HEK293 (cell line): ENCODE measurements around the gene ZNF786.

Experiments
- CTCF ChIA-PET: fragments of 350-600 bp; formaldehyde crosslinking; extraction: SDS; loops from one replicate; lab custom pipeline; 2021; ENCODE audit warnings: antibody characterized with exemption; lab: Yijun Ruan, JAX
- POLR2A ChIA-PET: fragments of 300-600 bp; formaldehyde crosslinking; extraction: SDS; loops from one replicate; lab custom pipeline; 2020; ENCODE audit warnings: antibody characterized with exemption, inconsistent platforms; lab: Yijun Ruan, JAX
- H3K27ac ChIP-seq: fragments of 200-500 bp; sonication (Bioruptor generic); 2 replicates; pipeline ENCODE4 v1.5.1; 2014; ENCODE audit warnings: low read depth, low read length, control low read depth, inconsistent platforms; ENCODE audit errors: extremely low read depth
- H3K36me3 ChIP-seq, 2 experiments: fragments of 200-500 bp in 1 of 2; sonication (Bioruptor generic) in 1 of 2; 1 replicate in 1 of 2; 2 replicates in 1 of 2; pipeline ENCODE4 v1.5.1; 2014 to 2017; ENCODE audit warnings: inconsistent platforms in 2 of 2, low read length in 2 of 2; ENCODE audit not compliant: control insufficient read depth in 2 of 2, insufficient read depth in 1 of 2
- H3K4me1 ChIP-seq: fragments of 200-500 bp; sonication (Bioruptor generic); 2 replicates; pipeline ENCODE4 v1.5.1; 2014; ENCODE audit warnings: mild to moderate bottlenecking, low read length, inconsistent platforms; ENCODE audit not compliant: control insufficient read depth, insufficient read depth
- H3K4me3 ChIP-seq: 2 replicates; pipeline ENCODE4 v1.5.1; 2011; ENCODE audit warnings: low read depth, mild to moderate bottlenecking, control low read depth, low read length, moderate library complexity
- H3K9me3 ChIP-seq: fragments of 200-500 bp; sonication (Bioruptor generic); 2 replicates; pipeline ENCODE4 v1.5.1; 2014; ENCODE audit warnings: low read depth, low read length, inconsistent platforms; ENCODE audit not compliant: control insufficient read depth, insufficient read depth
- CTCF ChIP-seq: fragments of 450-650 bp; formaldehyde crosslinking; IDR thresholded peaks from 2 replicates; pipeline ENCODE4 v1.5.1; 2016; ENCODE audit warnings: missing biosample characterization, missing genetic modification characterization
- KLF10 ChIP-seq: fragments of 450-650 bp; IDR thresholded peaks from 2 replicates; pipeline ENCODE4 v1.5.1; 2018; ENCODE audit warnings: missing biosample characterization, mild to moderate bottlenecking, missing genetic modification characterization
- MZF1 ChIP-seq: fragments of 450-650 bp; formaldehyde crosslinking; IDR thresholded peaks from 2 replicates; pipeline ENCODE4 v1.5.1; 2017; ENCODE audit warnings: missing biosample characterization, missing genetic modification characterization, borderline replicate concordance
- YY1 ChIP-seq: fragments of 450-650 bp; formaldehyde crosslinking; IDR thresholded peaks from 2 replicates; pipeline ENCODE4 v1.5.1; 2018; ENCODE audit warnings: missing biosample characterization, missing genetic modification characterization
- ZBTB20 ChIP-seq: fragments of 450-650 bp; formaldehyde crosslinking; IDR thresholded peaks from 2 replicates; pipeline ENCODE4 v1.5.1; 2016; ENCODE audit warnings: missing biosample characterization, missing genetic modification characterization
- ZBTB44 ChIP-seq: fragments of 450-650 bp; IDR thresholded peaks from 2 replicates; pipeline ENCODE4 v1.5.1; 2018; ENCODE audit warnings: missing biosample characterization, mild to moderate bottlenecking, missing genetic modification characterization
- ZBTB48 ChIP-seq: fragments of 450-650 bp; formaldehyde crosslinking; IDR thresholded peaks from 2 replicates; pipeline ENCODE4 v1.5.1; 2016; ENCODE audit warnings: missing biosample characterization, missing genetic modification characterization
- ZFHX2 ChIP-seq: fragments of 450-650 bp; formaldehyde crosslinking; conservative IDR thresholded peaks from 2 replicates; pipeline ENCODE4 v1.5.1; 2016; ENCODE audit warnings: missing biosample characterization, missing genetic modification characterization
- ZNF175 ChIP-seq: fragments of 450-650 bp; formaldehyde crosslinking; IDR thresholded peaks from 2 replicates; pipeline ENCODE4 v1.5.1; 2016; ENCODE audit warnings: missing biosample characterization, missing genetic modification characterization
- ZNF292 ChIP-seq: fragments of 450-650 bp; formaldehyde crosslinking; IDR thresholded peaks from 2 replicates; pipeline ENCODE4 v1.5.1; 2016; ENCODE audit warnings: low read depth, missing biosample characterization, missing genetic modification characterization, borderline replicate concordance
- ZNF423 ChIP-seq: fragments of 450-650 bp; formaldehyde crosslinking; IDR thresholded peaks from 2 replicates; pipeline ENCODE4 v1.5.1; 2016; ENCODE audit warnings: missing biosample characterization, missing genetic modification characterization
- ZNF747 ChIP-seq: fragments of 450-650 bp; formaldehyde crosslinking; IDR thresholded peaks from 2 replicates; pipeline ENCODE4 v1.5.1; 2016; ENCODE audit warnings: missing biosample characterization, missing genetic modification characterization
- ZSCAN16 ChIP-seq: fragments of 450-650 bp; formaldehyde crosslinking; IDR thresholded peaks from 2 replicates; pipeline ENCODE4 v1.5.1; 2016; ENCODE audit warnings: missing biosample characterization, missing genetic modification characterization
- TF ChIP-seq, protein P1 (sequence below): fragments of 450-650 bp; formaldehyde crosslinking; IDR thresholded peaks from 2 replicates; pipeline ENCODE4 v1.5.1; 2016; ENCODE audit warnings: missing biosample characterization, missing genetic modification characterization

Gene ZNF786

GRCh38 chr7:149027611-149028345 lies 62.7 kb downstream of the ZNF786 start (continued):
- TF ChIP-seq MZF1 (0 out of 2 replicates have a peak, but pooled peaks have one; percentile 16), ZNF175 (tag by site-specific recombination) (no peak), ZBTB48 (tag by site-specific recombination) (peak; percentile 58), KLF10 (tag by site-specific recombination) (no peak), CTCF (no peak), ZNF292 (no peak), YY1 (tag by site-specific recombination) (0 out of 2 replicates have a peak, but pooled peaks have one; percentile 46)

- CTCF ChIA-PET = interaction anchor here (0.6 to 1.7 kb wide), 2 partner anchors 38 to 300 kb away, joined by 4 to 6 read pairs; no protein-coding TSS in a partner anchor
- H3K4me3 ChIP-seq = peak overlapping the region; percentile 94
- H3K4me1 ChIP-seq = no peaks in the 10 kb centered on the region
- no peaks in the 10 kb centered on the region for H3K9me3 ChIP-seq
- POLR2A ChIA-PET = interaction anchor here (0.6 to 2.8 kb wide), 3 partner anchors 38 to 140 kb away, joined by 4 to 17 read pairs (median 4); no protein-coding TSS in a partner anchor
- peaks cover 0 to 19% of the 10 kb centered on the region in 2 experiments; a peak in 1 of 3 replicates for H3K36me3 ChIP-seq
- no peak overlapping the region for H3K27ac ChIP-seq
- TF ChIP-seq ZSCAN16 (tag by site-specific recombination) = no peak
- TF ChIP-seq ZNF423 (tag by site-specific recombination) = no peak
- TF ChIP-seq ZBTB48 (tag by site-specific recombination) = no peak
- TF ChIP-seq ZBTB44 (tag by site-specific recombination) = no peak
- peak; percentile 19; the same call in 1 of the 2 replicates for TF ChIP-seq ZFHX2 (tag by site-specific recombination)
- TF ChIP-seq ZBTB20 = peak; percentile 97
Observed at GRCh38 chr7:149027055-149027454, 63.5 kb downstream of the ZNF786 start.

DNA sequence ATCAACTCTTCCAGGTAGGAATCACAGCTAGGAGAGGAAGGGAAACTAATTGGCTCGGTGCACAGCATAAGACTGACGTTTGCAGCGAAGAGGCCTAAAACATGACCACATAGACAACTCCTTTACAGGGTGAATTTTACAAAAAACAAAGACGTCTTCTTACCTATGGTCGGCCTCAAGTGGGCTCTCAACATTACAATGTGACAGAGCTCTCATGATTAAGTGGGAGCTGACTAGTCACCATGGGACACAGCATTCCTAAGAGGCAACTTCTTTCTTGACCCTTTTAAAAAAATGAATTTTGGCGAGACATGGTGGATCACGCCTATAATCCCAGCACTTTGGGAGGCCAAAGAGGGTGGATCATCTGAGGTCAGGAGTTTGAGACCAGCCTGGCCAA lies 66.9 kb downstream of the ZNF786 start:
- ChIA-PET CTCF (interaction anchor here (2.8 kb wide), 1 partner anchor 41 kb away, joined by 10 read pairs; no protein-coding TSS in a partner anchor), POLR2A (interaction anchor here (1.3 kb wide), 1 partner anchor 42 kb away, joined by 3 read pairs; no protein-coding TSS in a partner anchor)
- Histone ChIP-seq H3K27ac (no peak overlapping the region), H3K4me3 (no peak overlapping the region), H3K4me1 (peaks cover 2% of the 10 kb centered on the region; the same call in 1 of the 2 replicates), H3K36me3 (peaks cover 4 to 46% of the 10 kb centered on the region in 2 experiments; a peak in 2 of 3 replicates), H3K9me3 (no peaks in the 10 kb centered on the region)
- TF ChIP-seq ZNF747 (tag by site-specific recombination) = no peak
- TF ChIP-seq, protein P1, sequence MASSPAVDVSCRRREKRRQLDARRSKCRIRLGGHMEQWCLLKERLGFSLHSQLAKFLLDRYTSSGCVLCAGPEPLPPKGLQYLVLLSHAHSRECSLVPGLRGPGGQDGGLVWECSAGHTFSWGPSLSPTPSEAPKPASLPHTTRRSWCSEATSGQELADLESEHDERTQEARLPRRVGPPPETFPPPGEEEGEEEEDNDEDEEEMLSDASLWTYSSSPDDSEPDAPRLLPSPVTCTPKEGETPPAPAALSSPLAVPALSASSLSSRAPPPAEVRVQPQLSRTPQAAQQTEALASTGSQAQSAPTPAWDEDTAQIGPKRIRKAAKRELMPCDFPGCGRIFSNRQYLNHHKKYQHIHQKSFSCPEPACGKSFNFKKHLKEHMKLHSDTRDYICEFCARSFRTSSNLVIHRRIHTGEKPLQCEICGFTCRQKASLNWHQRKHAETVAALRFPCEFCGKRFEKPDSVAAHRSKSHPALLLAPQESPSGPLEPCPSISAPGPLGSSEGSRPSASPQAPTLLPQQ = 0 out of 2 replicates have a peak, but pooled peaks have one; percentile 49
